Endothelial cell of umbilical vein (primary cell): ENCODE measurements around the gene SASH3.

Source experiments
- FOS ChIP-seq: IDR thresholded peaks from 2 replicates; pipeline ENCODE4 v1.6.1; 2011; ENCODE audit warnings: mild to moderate bottlenecking, low read length, moderate library complexity, borderline replicate concordance; ENCODE audit not compliant: insufficient read depth
- GATA2 ChIP-seq: IDR thresholded peaks from 2 replicates; pipeline ENCODE4 v1.7.0; 2011; ENCODE audit warnings: low read depth, mild to moderate bottlenecking, moderate library complexity, mixed read lengths, low read length; ENCODE audit not compliant: insufficient read length, insufficient read depth
- POLR2A ChIP-seq: IDR thresholded peaks from 2 replicates; pipeline ENCODE4 v1.6.1; 2012; ENCODE audit warnings: low read depth, mild to moderate bottlenecking, control low read depth, low read length
- POLR2AphosphoS5 ChIP-seq: IDR thresholded peaks from 2 replicates; pipeline ENCODE4 v1.6.1; 2012; ENCODE audit warnings: low read depth, mild to moderate bottlenecking, control low read depth, low read length, moderate library complexity; ENCODE audit not compliant: insufficient read depth
- TF ChIP-seq, protein P1 (sequence below), 2 donors: IDR thresholded peaks; 1 replicate in 1 of 2; 2 replicates in 1 of 2; pipeline ENCODE4 v1.5.1; 2011; ENCODE audit warnings: low read length in 2 of 2, mild to moderate bottlenecking in 2 of 2, moderate library complexity in 2 of 2, control low read depth in 1 of 2, inconsistent platforms in 1 of 2, low read depth in 1 of 2; ENCODE audit not compliant: insufficient read depth in 1 of 2; ENCODE audit errors: extremely low read depth in 1 of 2

DNA sequence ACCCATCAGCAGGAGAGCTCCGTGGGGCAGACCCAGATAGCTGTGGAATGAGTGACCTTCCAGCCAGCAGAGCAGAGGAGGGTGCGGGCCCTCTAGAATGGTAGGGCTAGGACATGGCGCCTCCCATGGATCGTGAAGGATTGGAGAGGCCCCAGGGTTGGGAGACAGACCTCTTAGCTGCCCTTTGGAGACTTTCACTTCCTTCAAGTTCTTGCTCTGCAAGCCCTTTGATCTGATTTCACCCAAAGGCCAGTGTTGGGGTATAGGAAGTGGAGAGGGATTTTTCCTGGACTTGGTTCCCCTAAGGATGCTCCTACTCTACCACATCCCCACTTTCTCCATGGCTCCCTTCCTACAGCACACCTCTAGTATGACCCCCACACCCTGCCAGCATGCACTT, 3.0 kb downstream of the SASH3 start:
- TF ChIP-seq, protein P1, sequence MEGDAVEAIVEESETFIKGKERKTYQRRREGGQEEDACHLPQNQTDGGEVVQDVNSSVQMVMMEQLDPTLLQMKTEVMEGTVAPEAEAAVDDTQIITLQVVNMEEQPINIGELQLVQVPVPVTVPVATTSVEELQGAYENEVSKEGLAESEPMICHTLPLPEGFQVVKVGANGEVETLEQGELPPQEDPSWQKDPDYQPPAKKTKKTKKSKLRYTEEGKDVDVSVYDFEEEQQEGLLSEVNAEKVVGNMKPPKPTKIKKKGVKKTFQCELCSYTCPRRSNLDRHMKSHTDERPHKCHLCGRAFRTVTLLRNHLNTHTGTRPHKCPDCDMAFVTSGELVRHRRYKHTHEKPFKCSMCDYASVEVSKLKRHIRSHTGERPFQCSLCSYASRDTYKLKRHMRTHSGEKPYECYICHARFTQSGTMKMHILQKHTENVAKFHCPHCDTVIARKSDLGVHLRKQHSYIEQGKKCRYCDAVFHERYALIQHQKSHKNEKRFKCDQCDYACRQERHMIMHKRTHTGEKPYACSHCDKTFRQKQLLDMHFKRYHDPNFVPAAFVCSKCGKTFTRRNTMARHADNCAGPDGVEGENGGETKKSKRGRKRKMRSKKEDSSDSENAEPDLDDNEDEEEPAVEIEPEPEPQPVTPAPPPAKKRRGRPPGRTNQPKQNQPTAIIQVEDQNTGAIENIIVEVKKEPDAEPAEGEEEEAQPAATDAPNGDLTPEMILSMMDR (IDR thresholded peaks at IDR 0.05; ENCODE audit: extremely low read depth in 1 of 2, insufficient read depth in 1 of 2, low read depth in 1 of 2, low read length in 2 of 2) = no peak
- TF ChIP-seq GATA2 (no peak), POLR2AphosphoS5 (no peak), FOS (no peak), POLR2A (no peak)
